HG03064 (cell line): ENCODE data around the gene MLH1.
"Not testable (repeated sequence)": the region's sequence is repeated elsewhere in the genome, so short reads cannot be mapped to it uniquely, and the experiment has no call there.

Experiments used
- ATAC-seq: cut with Tn5 transposase; IDR thresholded peaks from one replicate; pipeline ENCODE4 v1.9.1; 2021; ENCODE audit warnings: low read depth; ENCODE audit not compliant: unreplicated experiment

The MLH1 gene

GRCh38 chr3:36993326-36994283 is at the start of gene MLH1:
MLH1 (plus strand) TSS chr3:36993518; CDS start chr3:36993548, 30 bp downstream.
- ATAC-seq = peak; percentile 94

GRCh38 chr3:36943601-36944000 is 49.7 kb upstream of the MLH1 start:
- no peak for ATAC-seq

GRCh38 chr3:36944012-36944640 is 49.2 kb upstream of the MLH1 start:
- ATAC-seq = peak; percentile 63

- peak; percentile 57 for ATAC-seq
Observed at GRCh38 chr3:36944641-36945270, 48.6 kb upstream of the MLH1 start, which contains the start of gene TRANK1. TRANK1 (minus strand) TSS chr3:36945054; CDS start chr3:36944809, 245 bp downstream.

GRCh38 chr3:36945333-36945980 is 47.9 kb upstream of the MLH1 start:
- ATAC-seq = no peak

- not testable (repeated sequence) for ATAC-seq
Observed at GRCh38 chr3:36947814-36948213, 45.5 kb upstream of the MLH1 start.

GRCh38 chr3:36954452-36955134 is 38.7 kb upstream of the MLH1 start:
- ATAC-seq = no peak

- ATAC-seq = no peak
Observed at GRCh38 chr3:36956155-36956554, 37.2 kb upstream of the MLH1 start.

- no peak for ATAC-seq
Observed at GRCh38 chr3:36957063-36957462, 36.3 kb upstream of the MLH1 start.

- no peak for ATAC-seq
Observed at GRCh38 chr3:36957862-36958686, 35.2 kb upstream of the MLH1 start.

GRCh38 chr3:36959821-36960220 is 33.5 kb upstream of the MLH1 start:
- no peak for ATAC-seq

GRCh38 chr3:36960502-36960901 is 32.8 kb upstream of the MLH1 start:
- ATAC-seq = no peak

GRCh38 chr3:36963008-36963407 is 30.3 kb upstream of the MLH1 start:
- not testable (repeated sequence) for ATAC-seq

- no peak for ATAC-seq
Observed at GRCh38 chr3:36964331-36964730, 29.0 kb upstream of the MLH1 start.

- ATAC-seq = no peak
Observed at GRCh38 chr3:36964817-36965216, 28.5 kb upstream of the MLH1 start.

GRCh38 chr3:36965440-36965839 is 27.9 kb upstream of the MLH1 start:
- ATAC-seq = no peak

GRCh38 chr3:36969085-36969484 is 24.2 kb upstream of the MLH1 start:
- no peak for ATAC-seq

GRCh38 chr3:36969540-36970432 is 23.5 kb upstream of the MLH1 start:
- peak; percentile 99 for ATAC-seq
